B cell (primary cell): ENCODE results near the gene MRPS27. TPM values are rescaled to one million over a fixed set of nuclear protein-coding genes. Genes with fewer than 3 reads are reported as not detected.

Experiments
- ATAC-seq: fragments of 200-7000 bp; cut with Tn5 transposase; one replicate; pipeline ENCODE4 v1.10.0; 2021; ENCODE audit warnings: low read depth, mild to moderate bottlenecking, moderate number of reproducible peaks, moderate library complexity
- CTCF ChIA-PET: fragments of 350-600 bp; sonication (Branson Sonifier 250); formaldehyde crosslinking; loops from one replicate; lab custom pipeline; 2021; ENCODE audit warnings: antibody characterized with exemption, inconsistent platforms; lab: Charles Lee
- POLR2A ChIA-PET: fragments of 350-600 bp; sonication (Branson Sonifier 250); formaldehyde crosslinking; loops from one replicate; lab custom pipeline; 2021; ENCODE audit warnings: antibody characterized with exemption; lab: Charles Lee
- DNase-seq: peaks from one replicate; pipeline ENCODE4 v3.0.0; 2013
- H2AFZ ChIP-seq: 2 replicates; pipeline ENCODE4 v1.6.1; 2012; ENCODE audit warnings: mild to moderate bottlenecking, low read depth, low read length; ENCODE audit not compliant: insufficient read depth, poor library complexity, severe bottlenecking
- H3K27ac ChIP-seq, 2 donors: 1 replicate in 1 of 2; 2 replicates in 1 of 2; pipeline ENCODE4 v1.5.1; 2012 to 2013; ENCODE audit warnings: low read length in 2 of 2, mild to moderate bottlenecking in 2 of 2, moderate library complexity in 1 of 2
- H3K27me3 ChIP-seq, 4 experiments: fragments of 200-600 bp in 1 of 4; sonication (generic) in 1 of 4; replicated peaks in 1 of 4; 1 replicate in 2 of 4; 2 replicates in 2 of 4; pipeline versions ENCODE4 v1.6.1 to v1.7.0; 2013 to 2016; ENCODE audit warnings: low read length in 3 of 4, mild to moderate bottlenecking in 2 of 4, mixed read lengths in 1 of 4, moderate library complexity in 1 of 4; ENCODE audit not compliant: insufficient read depth in 4 of 4, control insufficient read depth in 3 of 4; ENCODE audit errors: control extremely low read depth in 1 of 4
- H3K36me3 ChIP-seq, 2 experiments: replicated peaks in 1 of 2; 1 replicate in 1 of 2; 2 replicates in 1 of 2; pipeline versions ENCODE4 v1.6.1 to v1.7.1; 2013; ENCODE audit warnings: low read length in 1 of 2; ENCODE audit not compliant: insufficient read depth in 2 of 2, control insufficient read depth in 1 of 2; ENCODE audit errors: control extremely low read depth in 1 of 2, extremely low read depth in 1 of 2
- H3K4me1 ChIP-seq, 2 donors: fragments of 200-600 bp in 1 of 2; sonication (generic) in 1 of 2; 1 replicate in 1 of 2; 2 replicates in 1 of 2; pipeline versions ENCODE4 v1.5.1 to v1.6.1; 2013 to 2017; ENCODE audit warnings: low read length in 2 of 2; ENCODE audit not compliant: control insufficient read depth in 2 of 2, insufficient read depth in 2 of 2
- H3K4me2 ChIP-seq: replicated peaks from 2 replicates; pipeline ENCODE3; 2012; ENCODE audit warnings: mild to moderate bottlenecking, low read depth, low read length; ENCODE audit not compliant: poor library complexity, severe bottlenecking
- H3K4me3 ChIP-seq, 5 experiments: fragments of 200-600 bp in 1 of 5; sonication (generic) in 1 of 5; 1 replicate in 3 of 5; 2 replicates in 2 of 5; pipeline versions ENCODE4 v1.5.1 to v1.7.0; 2011 to 2016; ENCODE audit warnings: low read length in 4 of 5, mild to moderate bottlenecking in 4 of 5, low read depth in 2 of 5, control low read depth in 1 of 5, moderate library complexity in 1 of 5; ENCODE audit not compliant: insufficient read depth in 1 of 5; ENCODE audit errors: control extremely low read depth in 1 of 5, extremely low read depth in 1 of 5
- H3K79me2 ChIP-seq: fragments of 200-600 bp; sonication (generic); one replicate; pipeline ENCODE4 v1.6.0; 2016; ENCODE audit warnings: low read length; ENCODE audit not compliant: control insufficient read depth, insufficient read depth
- H3K9ac ChIP-seq: fragments of 200-600 bp; sonication (generic); 2 replicates; pipeline ENCODE4 v1.6.1; 2017; ENCODE audit warnings: mild to moderate bottlenecking, low read length, moderate library complexity
- H3K9me3 ChIP-seq, 3 donors: one replicate each; pipeline versions ENCODE4 v1.6.1 to v1.7.1; 2013; ENCODE audit warnings: low read length in 2 of 3; ENCODE audit not compliant: control insufficient read depth in 2 of 3, insufficient read depth in 1 of 3; ENCODE audit errors: control extremely low read depth in 1 of 3
- H4K20me1 ChIP-seq: 2 replicates; pipeline ENCODE4 v1.6.0; 2012; ENCODE audit warnings: mild to moderate bottlenecking, low read length; ENCODE audit not compliant: insufficient read depth, control insufficient read depth, poor library complexity, severe bottlenecking
- H3K27ac Mint-ChIP-seq: one replicate; pipeline ENCODE4 v1.8.0; 2021; ENCODE audit warnings: mixed read lengths
- H3K27me3 Mint-ChIP-seq: one replicate; pipeline ENCODE4 v1.8.0; 2021; ENCODE audit warnings: mixed read lengths
- H3K4me1 Mint-ChIP-seq: one replicate; pipeline ENCODE4 v1.8.0; 2021; ENCODE audit warnings: mixed read lengths
- H3K4me3 Mint-ChIP-seq: one replicate; pipeline ENCODE4 v1.8.0; 2021; ENCODE audit warnings: mixed read lengths
- H3K9me3 Mint-ChIP-seq: one replicate; pipeline ENCODE4 v1.8.0; 2022; ENCODE audit warnings: mixed read lengths; ENCODE audit not compliant: insufficient read depth
- EZH2 ChIP-seq: IDR thresholded peaks from 2 replicates; pipeline ENCODE4 v1.6.1; 2012; ENCODE audit warnings: borderline replicate concordance, low read depth, mild to moderate bottlenecking, moderate library complexity, low read length; ENCODE audit not compliant: insufficient read depth, poor library complexity, severe bottlenecking
- WGBS: methylation state at CpG from one replicate; pipeline ENCODE4 v1.1.5; 2013; ENCODE audit warnings: missing lambda C conversion rate; ENCODE audit not compliant: insufficient coverage; 5-methylcytosine and 5-hydroxymethylcytosine counted together
- intact Hi-C: fragments of 100-400 bp; cut with micrococcal nuclease; formaldehyde crosslinking; loops from one replicate; pipeline ENCODE4 v1.10.0; 2022
- polyA plus RNA-seq: library from polyadenylated mRNA; depleted of rRNA; stranded (reverse); fragments of >200 nt; gene quantifications from 2 replicates; pipeline ENCODE4 v1.2.3, GENCODE V29; 2012
- total RNA-seq, 2 donors: library from RNA; stranded (reverse); fragments of 120-200 nt in 1 of 2; gene quantifications; 1 replicate in 1 of 2; 2 replicates in 1 of 2; pipeline versions ENCODE4 v1.2.3 to v1.2.4, GENCODE V29; 2013 to 2022
- TF ChIP-seq, protein P1 (sequence below): fragments of 200-600 bp; IDR thresholded peaks from one replicate; pipeline ENCODE4 v1.8.0; 2022; ENCODE audit warnings: antibody characterized with exemption, mild to moderate bottlenecking

MRPS27 gene
- total and polyA plus RNA-seq, 2 donors (not counting 1 experiment from before 2014, with no cell fraction given) = 33.4 to 58.3 TPM

DNA sequence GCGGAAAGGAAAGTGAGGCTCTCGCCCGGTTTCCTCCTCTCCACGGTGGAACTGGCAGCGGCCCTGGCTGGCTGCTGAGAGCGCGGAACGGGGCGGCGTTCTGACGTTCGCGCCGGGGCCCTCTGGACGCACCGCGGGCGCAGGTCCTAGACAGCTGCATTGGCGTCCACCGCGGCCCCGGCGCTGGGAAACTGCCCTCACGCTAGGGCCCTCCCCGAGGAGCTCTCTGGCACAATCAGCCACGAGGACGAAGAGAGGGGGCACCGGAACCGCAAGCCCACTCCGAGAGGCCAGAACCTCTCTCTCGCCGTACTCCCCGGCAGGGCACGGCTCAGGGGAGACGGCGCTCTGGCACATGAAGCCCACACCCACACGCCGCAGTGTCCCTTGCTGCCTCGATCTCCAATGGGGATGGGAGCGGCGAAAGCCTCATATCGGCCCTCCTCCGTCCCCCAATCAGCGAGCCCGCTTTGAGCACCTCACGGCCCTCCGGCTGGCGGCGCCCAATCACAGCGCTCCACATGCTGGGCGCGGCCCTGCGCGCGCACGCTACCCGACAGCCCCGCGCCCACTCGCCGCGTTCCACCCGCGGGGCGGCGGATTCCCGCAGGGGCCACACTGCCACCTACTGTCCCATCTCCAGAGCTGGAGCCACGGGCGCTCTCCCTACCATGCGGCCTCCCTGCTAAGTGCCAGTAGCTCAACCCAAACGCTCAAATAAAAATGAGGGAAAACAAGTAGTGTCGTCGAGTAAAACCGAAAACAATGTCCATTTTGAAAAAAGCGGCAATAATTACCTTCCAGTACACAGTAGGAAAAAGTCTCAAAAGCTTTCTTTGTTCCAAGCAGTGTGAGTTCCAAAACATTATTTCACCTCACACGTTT is 11.8 kb downstream of the MRPS27 start:
- H3K9me3 Mint-ChIP-seq = no peaks in the 10 kb centered on the region
- H3K4me1 Mint-ChIP-seq = peaks cover 38% of the 10 kb centered on the region
- H3K9me3 ChIP-seq = no peaks in the 10 kb centered on the region

More for the DNA sequence above, 11.8 kb downstream of the MRPS27 start:
- Histone ChIP-seq H3K9ac (peak overlapping the region; percentile 97), H3K27me3 (no peaks in the 10 kb centered on the region), H2AFZ (peak overlapping the region; percentile 92), H3K4me1 (peaks cover 12 to 29% of the 10 kb centered on the region in 2 donors), H3K27ac (peak overlapping the region; percentile 95 to 96), H4K20me1 (no peaks in the 10 kb centered on the region), H3K4me3 (peak overlapping the region; percentile 77 to 93 (median 86)), H3K79me2 (peaks cover 27% of the 10 kb centered on the region), H3K4me2 (peak overlapping the region; percentile 79), H3K36me3 (peaks cover 0 to 19% of the 10 kb centered on the region in 2 experiments)
- Mint-ChIP-seq H3K27ac (peak overlapping the region; percentile 99), H3K27me3 (no peaks in the 10 kb centered on the region), H3K4me3 (peak overlapping the region; percentile 96)
- CTCF ChIA-PET = interaction anchor here (0.5 to 5.6 kb wide), 22 partner anchors 10 to 795 kb away, joined by 3 to 63 read pairs (median 5); partner anchors contain the start of genes MRPS27 and PTCD2
- TF ChIP-seq, protein P1, sequence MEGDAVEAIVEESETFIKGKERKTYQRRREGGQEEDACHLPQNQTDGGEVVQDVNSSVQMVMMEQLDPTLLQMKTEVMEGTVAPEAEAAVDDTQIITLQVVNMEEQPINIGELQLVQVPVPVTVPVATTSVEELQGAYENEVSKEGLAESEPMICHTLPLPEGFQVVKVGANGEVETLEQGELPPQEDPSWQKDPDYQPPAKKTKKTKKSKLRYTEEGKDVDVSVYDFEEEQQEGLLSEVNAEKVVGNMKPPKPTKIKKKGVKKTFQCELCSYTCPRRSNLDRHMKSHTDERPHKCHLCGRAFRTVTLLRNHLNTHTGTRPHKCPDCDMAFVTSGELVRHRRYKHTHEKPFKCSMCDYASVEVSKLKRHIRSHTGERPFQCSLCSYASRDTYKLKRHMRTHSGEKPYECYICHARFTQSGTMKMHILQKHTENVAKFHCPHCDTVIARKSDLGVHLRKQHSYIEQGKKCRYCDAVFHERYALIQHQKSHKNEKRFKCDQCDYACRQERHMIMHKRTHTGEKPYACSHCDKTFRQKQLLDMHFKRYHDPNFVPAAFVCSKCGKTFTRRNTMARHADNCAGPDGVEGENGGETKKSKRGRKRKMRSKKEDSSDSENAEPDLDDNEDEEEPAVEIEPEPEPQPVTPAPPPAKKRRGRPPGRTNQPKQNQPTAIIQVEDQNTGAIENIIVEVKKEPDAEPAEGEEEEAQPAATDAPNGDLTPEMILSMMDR = peak; percentile 89
- TF ChIP-seq EZH2 = no peak
- ATAC-seq (peak; percentile 93), DNase-seq (peak; percentile 98)
- POLR2A ChIA-PET = interaction anchor here (0.6 to 2.4 kb wide), 3 partner anchors 9 to 787 kb away, joined by 3 to 24 read pairs (median 9); partner anchors contain the start of genes MRPS27 and PTCD2
- WGBS = under 1% methylated on average over 73 of the region's 76 CpGs
- intact Hi-C loops = loop anchor here (1.0 to 10.0 kb wide), 8 partner anchors 10 to 853 kb away; partner anchors contain the start of genes BDP1, MCCC2, MRPS27 and PTCD2
